A673 (cell line): ENCODE results near the gene PM20D1. TPM values are rescaled to one million over a fixed set of nuclear protein-coding genes. Genes with fewer than 3 reads are reported as not detected.
"Not testable (repeated sequence)": the region's sequence is repeated elsewhere in the genome, so short reads cannot be mapped to it uniquely, and the experiment has no call there.

Experiments used
- BruUV-seq: library from RNA; stranded (reverse); fragments of 400-500 nt; replicated peaks from 2 replicates; lab custom pipeline; 2021; lab: Mats Ljungman, UMichigan
- CTCF ChIA-PET: fragments of 300-600 bp; sonication (Branson Sonifier 250); formaldehyde crosslinking; loops from one replicate; lab custom pipeline; 2022; ENCODE audit warnings: antibody characterized with exemption; lab: Charles Lee
- POLR2A ChIA-PET: fragments of 300-600 bp; sonication (Branson Sonifier 250); formaldehyde crosslinking; loops from one replicate; lab custom pipeline; 2022; ENCODE audit warnings: antibody characterized with exemption; ENCODE audit not compliant: low non-redundant PET; lab: Charles Lee
- DNase-seq: peaks from one replicate; pipeline ENCODE4 v3.0.0-alpha.2; 2015; ENCODE audit warnings: low spot score
- H3K27ac ChIP-seq: fragments of 200-600 bp; sonication (generic); 2 replicates; pipeline ENCODE4 v1.5.1; 2016; ENCODE audit warnings: mixed run types, low read depth, mild to moderate bottlenecking, mixed read lengths, antibody characterized with exemption, low read length; ENCODE audit not compliant: poor library complexity, severe bottlenecking
- H3K27me3 ChIP-seq: fragments of 200-600 bp; sonication (generic); replicated peaks from 2 replicates; pipeline ENCODE4 v1.6.1; 2017; ENCODE audit warnings: mixed run types, low read depth, mild to moderate bottlenecking, mixed read lengths, antibody characterized with exemption, low read length; ENCODE audit not compliant: insufficient read depth, poor library complexity
- H3K36me3 ChIP-seq: fragments of 200-600 bp; sonication (generic); 2 replicates; pipeline ENCODE4 v1.6.1; 2016; ENCODE audit warnings: mixed run types, mild to moderate bottlenecking, mixed read lengths, antibody characterized with exemption, low read length; ENCODE audit not compliant: insufficient read depth, poor library complexity, severe bottlenecking
- H3K4me1 ChIP-seq: fragments of 200-600 bp; sonication (generic); 2 replicates; pipeline ENCODE4 v1.6.1; 2017; ENCODE audit warnings: mixed run types, mild to moderate bottlenecking, mixed read lengths, antibody characterized with exemption, low read length; ENCODE audit not compliant: insufficient read depth, poor library complexity, severe bottlenecking
- H3K4me3 ChIP-seq: fragments of 200-600 bp; sonication (generic); 2 replicates; pipeline ENCODE4 v1.5.1; 2016; ENCODE audit warnings: low read depth, mixed run types, mild to moderate bottlenecking, mixed read lengths, low read length; ENCODE audit not compliant: poor library complexity, severe bottlenecking
- H3K9me3 ChIP-seq: fragments of 200-600 bp; sonication (generic); 2 replicates; pipeline ENCODE4 v1.6.1; 2016; ENCODE audit warnings: mixed run types, low read depth, mild to moderate bottlenecking, mixed read lengths, antibody characterized with exemption, low read length; ENCODE audit not compliant: poor library complexity, severe bottlenecking
- CTCF ChIP-seq: fragments of 300-800, 200-600 bp; sonication (generic); conservative IDR thresholded peaks from 2 replicates; pipeline ENCODE4 v1.5.1; 2017; ENCODE audit warnings: low read depth, mild to moderate bottlenecking, antibody characterized with exemption, low read length, moderate library complexity, mixed read lengths
- EZH2 ChIP-seq: fragments of 200-600 bp; sonication (generic); IDR thresholded peaks from 2 replicates; pipeline ENCODE4 v1.6.1; 2017; ENCODE audit warnings: borderline replicate concordance, low read depth, mild to moderate bottlenecking, mixed read lengths, antibody characterized with exemption, low read length; ENCODE audit not compliant: poor library complexity, severe bottlenecking
- intact Hi-C: fragments of 100-400 bp; cut with micrococcal nuclease; formaldehyde crosslinking; loops from one replicate; pipeline ENCODE4 v1.10.0; 2022; ENCODE audit not compliant: unreplicated experiment
- total RNA-seq: library from RNA; stranded (reverse); gene quantifications from 2 replicates; pipeline ENCODE4 v1.2.3, GENCODE V29; 2021

PM20D1 gene
- total RNA-seq, 1 experiment from 2014 or later: not detected

GRCh38 chr1:205879974-205880373 lies 30.0 kb upstream of the PM20D1 start:
- BruUV-seq: no TSS peak
- CTCF ChIA-PET: no interaction called here
- POLR2A ChIA-PET: no interaction called here

GRCh38 chr1:205878026-205878425 lies 28.1 kb upstream of the PM20D1 start:
- ChIA-PET POLR2A (no interaction called here), CTCF (no interaction called here)
- H3K4me1 ChIP-seq: no peaks in the 10 kb centered on the region
- H3K4me3 ChIP-seq: no peak overlapping the region
- H3K27me3 ChIP-seq: peaks cover 24% of the 10 kb centered on the region
- no peaks in the 10 kb centered on the region for H3K9me3 ChIP-seq
- H3K27ac ChIP-seq: no peak overlapping the region
- BruUV-seq: no TSS peak
- H3K36me3 ChIP-seq: no peaks in the 10 kb centered on the region
- no peak for TF ChIP-seq CTCF
- no peak for TF ChIP-seq EZH2
- intact Hi-C loops: no loop called here
- no peak for DNase-seq

More at GRCh38 chr1:205879974-205880373, 30.0 kb upstream of the PM20D1 start:
- no peak for TF ChIP-seq CTCF
- TF ChIP-seq EZH2: no peak
- intact Hi-C loops: no loop called here
- no peak overlapping the region for H3K27ac ChIP-seq
- no peaks in the 10 kb centered on the region for H3K4me1 ChIP-seq
- peaks cover 25% of the 10 kb centered on the region for H3K27me3 ChIP-seq
- H3K36me3 ChIP-seq: no peaks in the 10 kb centered on the region
- no peak overlapping the region for H3K4me3 ChIP-seq
- no peaks in the 10 kb centered on the region for H3K9me3 ChIP-seq
- no peak for DNase-seq

GRCh38 chr1:205873148-205873547 lies 23.2 kb upstream of the PM20D1 start:
- POLR2A ChIA-PET, H3K4me3 ChIP-seq, DNase-seq, CTCF ChIA-PET, intact Hi-C loops, H3K27ac ChIP-seq, BruUV-seq, H3K4me1 ChIP-seq, H3K36me3 ChIP-seq, H3K27me3 ChIP-seq, H3K9me3 ChIP-seq: not testable (repeated sequence)

- Histone ChIP-seq H3K4me3 (no peak overlapping the region), H3K27me3 (peaks cover 7% of the 10 kb centered on the region), H3K9me3 (no peaks in the 10 kb centered on the region), H3K36me3 (no peaks in the 10 kb centered on the region), H3K27ac (no peak overlapping the region), H3K4me1 (no peaks in the 10 kb centered on the region)
- intact Hi-C loops: no loop called here
- TF ChIP-seq EZH2 (no peak), CTCF (no peak)
- no peak for DNase-seq
- POLR2A ChIA-PET: no interaction called here
- CTCF ChIA-PET: no interaction called here
- BruUV-seq: no TSS peak
Measured at GRCh38 chr1:205870236-205870635, 20.3 kb upstream of the PM20D1 start.
